DMS53 treated with DMSO at 0.1 percent for 48 hours (cell line): ENCODE measurements around the gene LCLAT1.

Experiments
- DNase-seq: peaks from one replicate; lab custom pipeline; 2025; ENCODE audit not compliant: unreplicated experiment; lab: John Stamatoyannopoulos, UW

The LCLAT1 gene

DNA sequence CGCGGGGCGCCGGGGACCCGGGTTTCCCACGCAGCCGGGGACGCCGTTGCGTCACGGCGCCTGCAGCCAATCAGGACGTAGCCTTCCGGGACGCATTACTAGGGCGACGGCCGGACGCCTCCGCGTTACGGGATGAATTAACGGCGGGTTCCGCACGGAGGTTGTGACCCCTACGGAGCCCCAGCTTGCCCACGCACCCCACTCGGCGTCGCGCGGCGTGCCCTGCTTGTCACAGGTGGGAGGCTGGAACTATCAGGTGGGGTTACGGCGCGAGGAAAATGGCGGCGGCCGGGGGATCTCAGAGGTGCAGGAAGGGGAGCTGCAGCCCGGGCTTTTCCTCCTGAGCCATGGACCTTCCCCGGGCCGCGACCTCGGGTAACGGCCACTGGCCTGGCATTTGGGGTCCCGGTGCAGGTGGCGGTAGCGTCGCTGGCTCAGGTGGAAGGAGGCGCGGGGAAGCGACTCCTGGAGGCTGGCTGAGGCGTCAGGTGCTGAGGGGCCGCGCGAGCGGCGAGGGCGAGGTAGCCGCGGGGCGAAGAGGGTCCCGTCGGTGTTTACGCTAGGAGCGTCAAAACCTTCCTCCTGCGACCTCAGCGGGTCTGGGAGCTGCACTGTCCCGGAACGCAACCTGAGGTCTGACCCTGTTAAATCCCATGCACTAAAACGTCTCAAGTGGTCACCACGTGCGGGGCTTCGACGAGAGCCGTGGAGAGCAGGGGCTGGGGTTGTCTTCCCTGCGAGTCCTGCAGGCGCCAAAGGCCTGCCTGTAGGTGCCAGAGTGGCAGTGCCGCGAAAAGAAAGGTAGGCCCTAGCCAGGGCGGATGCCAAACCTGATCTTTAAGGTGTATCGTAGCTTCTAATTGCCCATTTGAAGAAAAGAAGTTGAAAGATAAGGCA, at the start of gene LCLAT1:
TSS of gene LCLAT1 (plus strand) at position 98 of the 897 bp plus-strand sequence. CDS start 78,345 bp downstream, outside the sequence.
- DNase-seq = peak; percentile 45

GRCh38 chr2:30398084-30398873, 48.8 kb upstream of the LCLAT1 start:
- no peak for DNase-seq

DNA sequence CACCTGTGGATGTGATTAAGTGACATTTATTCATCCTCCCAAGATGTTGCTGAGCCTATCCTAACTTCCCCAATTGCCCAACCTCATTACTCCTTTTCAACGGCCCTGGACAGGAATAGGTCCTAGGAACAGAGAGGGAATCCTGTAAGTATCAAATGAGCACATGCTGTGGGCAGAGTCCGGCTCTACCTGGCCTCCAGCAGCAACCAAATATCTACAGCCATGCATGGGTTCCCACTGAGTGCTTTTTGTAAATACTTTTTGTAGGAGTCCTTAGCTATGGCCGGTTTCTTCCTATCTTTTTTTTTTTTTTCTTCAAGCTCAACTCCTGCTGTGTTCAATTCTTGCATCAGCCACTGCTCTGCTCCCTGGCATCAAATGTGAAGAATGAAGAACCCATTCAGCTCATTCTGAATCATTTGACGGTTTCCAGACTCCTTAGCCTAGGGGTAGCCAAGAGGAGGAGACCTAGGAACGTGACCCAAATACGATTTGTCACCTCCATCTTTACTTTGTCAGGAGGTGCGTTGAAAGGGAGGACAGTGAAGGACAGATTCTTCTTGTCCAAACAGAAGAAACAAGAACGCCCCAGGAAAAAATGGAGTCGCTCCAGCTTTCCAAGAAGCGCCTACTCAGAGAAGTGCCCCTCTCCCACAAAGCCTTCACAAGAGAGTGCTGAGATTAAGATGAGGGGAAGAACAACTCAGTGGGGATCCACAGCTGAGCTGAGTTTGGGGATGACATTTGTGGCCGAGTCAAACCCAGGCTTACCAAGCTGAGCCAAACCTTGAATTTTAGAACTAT, 46.7 kb upstream of the LCLAT1 start:
- no peak for DNase-seq

- no peak for DNase-seq
Measured at GRCh38 chr2:30402441-30403182, 44.4 kb upstream of the LCLAT1 start.

GRCh38 chr2:30403592-30404312, 43.3 kb upstream of the LCLAT1 start:
- DNase-seq = no peak

DNA sequence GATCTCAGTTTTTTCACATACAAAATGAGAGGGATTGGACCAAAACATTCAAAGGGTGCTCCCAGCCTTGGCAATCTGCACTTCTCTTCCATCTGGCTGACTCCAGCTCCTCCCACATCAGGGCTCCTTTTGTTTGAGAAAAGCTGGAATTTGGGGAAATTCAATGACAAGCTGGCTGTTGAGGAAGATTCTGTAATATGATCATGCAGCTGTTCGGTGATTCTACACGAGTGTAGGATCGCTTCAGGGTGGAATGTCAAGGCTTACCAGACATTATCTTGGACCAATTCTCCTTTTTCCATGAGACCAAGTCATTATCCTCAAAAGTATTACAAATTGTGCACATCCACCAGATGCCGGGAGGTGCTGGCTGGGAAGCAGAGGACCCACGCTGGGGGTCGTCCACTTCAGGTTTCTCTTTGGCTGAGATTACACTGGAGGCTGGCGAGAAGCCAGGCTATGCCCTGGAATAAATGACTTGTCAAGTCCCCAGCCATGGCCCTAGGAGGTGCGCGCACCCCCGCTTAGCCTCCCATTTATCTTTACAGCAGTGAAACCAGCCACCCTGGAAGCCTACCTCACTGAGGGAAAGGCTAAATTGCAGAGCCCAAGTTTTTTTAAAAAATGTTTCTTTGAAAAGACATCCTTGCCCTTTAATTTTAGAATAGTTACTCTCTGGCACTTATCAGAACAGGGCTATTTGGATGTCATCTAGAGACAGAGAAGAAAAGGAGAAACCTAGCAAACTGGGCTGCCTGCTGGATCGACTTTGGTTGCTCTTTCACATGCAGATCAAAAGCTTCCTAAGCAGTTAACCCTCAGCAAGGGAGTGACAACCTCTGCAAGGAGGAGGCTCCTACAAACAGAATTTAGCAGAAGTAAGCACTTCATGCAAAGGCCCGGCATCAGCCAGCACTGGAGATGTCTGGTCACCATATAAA, 42.5 kb upstream of the LCLAT1 start:
- DNase-seq = no peak

- DNase-seq = no peak
Measured at GRCh38 chr2:30405260-30405605, 41.8 kb upstream of the LCLAT1 start.

GRCh38 chr2:30406853-30407252, 40.2 kb upstream of the LCLAT1 start:
- no peak for DNase-seq

- DNase-seq = no peak
Measured at GRCh38 chr2:30408961-30409387, 38.1 kb upstream of the LCLAT1 start.

DNA sequence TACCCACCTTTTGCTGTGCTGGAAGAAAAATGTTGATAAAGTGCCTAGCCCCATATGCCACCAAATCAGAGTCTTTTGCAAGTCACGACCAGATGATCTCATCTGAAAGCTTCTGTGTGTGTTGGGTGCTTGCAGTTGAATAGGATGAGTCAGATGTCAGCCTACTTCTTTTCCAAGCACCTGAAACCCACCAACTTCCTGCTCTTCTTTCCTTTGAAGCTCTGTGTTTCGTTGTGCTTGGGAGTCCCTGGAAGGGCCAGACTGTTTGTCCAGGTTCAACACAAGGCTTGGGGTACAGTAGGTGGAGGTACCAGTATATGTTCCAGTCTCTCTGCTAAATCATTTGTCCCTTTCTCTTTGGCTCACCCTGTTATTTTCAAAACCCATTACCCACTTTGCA, 36.8 kb upstream of the LCLAT1 start:
- peak; percentile 76 for DNase-seq

GRCh38 chr2:30412047-30412683, 34.9 kb upstream of the LCLAT1 start:
- DNase-seq = no peak

DNA sequence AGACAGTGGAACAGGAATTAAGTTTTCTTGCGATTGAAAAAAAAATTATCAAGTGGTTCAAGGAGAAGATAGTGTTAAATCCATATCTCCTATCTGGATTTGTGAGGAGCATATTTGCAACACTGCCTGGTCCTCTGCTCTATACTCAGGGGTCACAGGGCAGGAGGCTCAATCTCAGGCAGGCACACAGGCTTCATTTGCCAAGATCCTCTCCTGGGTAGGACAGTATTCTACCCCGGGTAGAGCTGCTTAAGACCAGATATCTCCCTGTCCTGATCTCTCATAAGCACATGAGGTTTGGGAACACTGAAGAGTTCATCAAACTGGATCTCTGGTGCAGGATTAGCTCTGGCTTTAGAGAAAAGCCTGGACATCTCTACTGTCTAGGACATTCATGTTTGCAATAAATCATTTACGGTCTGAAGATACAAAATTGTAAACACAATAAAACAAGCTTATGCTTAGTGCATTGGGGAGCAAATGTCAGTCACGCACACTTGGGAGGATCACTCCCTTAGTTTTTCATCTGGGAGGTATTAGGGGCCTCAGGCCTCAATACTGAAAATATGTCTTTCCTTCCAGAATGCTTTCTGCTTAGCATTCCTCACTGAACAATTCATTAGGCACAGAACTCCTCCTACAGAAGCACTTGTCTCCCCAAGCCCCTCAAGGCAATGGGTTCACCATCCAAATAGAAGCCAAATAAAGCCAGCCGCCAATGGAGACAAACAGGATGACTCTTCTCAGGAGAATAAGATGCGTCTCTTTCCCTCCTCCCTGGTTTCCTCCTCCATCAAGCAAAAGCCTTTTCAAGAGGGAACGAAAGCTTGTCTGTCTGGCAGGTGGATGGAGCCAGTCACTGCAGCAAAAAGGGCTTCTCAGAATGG, 34.1 kb upstream of the LCLAT1 start:
- DNase-seq = no peak

GRCh38 chr2:30414961-30415360, 32.1 kb upstream of the LCLAT1 start:
- no peak for DNase-seq

- no peak for DNase-seq
Measured at GRCh38 chr2:30417253-30417652, 29.8 kb upstream of the LCLAT1 start.

DNA sequence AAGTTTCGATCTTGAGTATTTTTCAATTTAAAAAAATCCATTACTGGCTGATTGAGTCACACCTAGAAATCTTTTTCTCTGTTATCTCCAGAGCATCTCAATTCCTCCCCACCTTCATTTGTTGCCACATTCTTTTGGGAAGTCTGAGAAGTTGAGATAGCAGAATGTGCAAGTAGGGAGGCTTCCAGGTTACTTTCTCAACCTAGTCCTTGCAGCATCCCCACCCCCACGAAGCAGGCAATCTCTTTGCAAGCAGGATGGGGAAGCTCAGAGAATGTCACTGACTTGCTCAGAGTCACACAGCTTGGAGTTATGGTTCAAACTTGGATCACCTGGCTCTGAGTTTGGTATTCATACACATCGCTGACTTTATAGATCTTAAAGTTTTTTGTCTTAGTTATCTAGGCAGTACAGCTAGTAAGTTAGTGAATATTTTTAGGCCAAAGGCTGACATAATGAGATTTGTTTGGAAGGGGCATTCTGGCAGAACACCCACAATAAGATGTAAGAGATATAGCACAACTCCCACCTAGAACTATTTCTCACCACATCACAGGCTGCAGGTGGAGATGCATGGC, 25.9 kb upstream of the LCLAT1 start:
- no peak for DNase-seq

GRCh38 chr2:30421604-30422443, 25.2 kb upstream of the LCLAT1 start:
- peak; percentile 2 for DNase-seq
